T-helper 2 cell treated with Interferon-gamma antibody and Interleukin-4, amounts not matched to agents 100 ng/mL and 5 ng/mL, for 36 hours (primary cell): Measurements from ENCODE around the gene TRIM43. TPM values are rescaled to one million over a fixed set of nuclear protein-coding genes. Genes with fewer than 3 reads are reported as not detected.
"Not testable (repeated sequence)": the region's sequence is repeated elsewhere in the genome, so short reads cannot be mapped to it uniquely, and the experiment has no call there.

Experiments used
- intact Hi-C: fragments of 100-400 bp; cut with micrococcal nuclease; formaldehyde crosslinking; loops from one replicate; pipeline ENCODE4 v1.15.1; 2023
- total RNA-seq: library from RNA; stranded (reverse); gene quantifications from 2 replicates; pipeline ENCODE4 v1.2.3, GENCODE V29; 2022

Gene TRIM43
- 0.59 and 0.73 TPM in 2 replicates for total RNA-seq

- intact Hi-C loops = not testable (repeated sequence)
Observed at GRCh38 chr2:95591701-95592100, at the start of gene TRIM43. Gene TRIM43 (plus strand): TSS chr2:95592001. CDS start chr2:95594024, 2,023 bp downstream.

- intact Hi-C loops = no loop called here
Observed at GRCh38 chr2:95551055-95551568, 40.7 kb upstream of the TRIM43 start.

GRCh38 chr2:95552911-95553310 lies 38.9 kb upstream of the TRIM43 start:
- intact Hi-C loops = no loop called here

- intact Hi-C loops = loop anchor here (5.0 kb wide), 1 partner anchor 247 kb away; no protein-coding TSS in a partner anchor
Observed at GRCh38 chr2:95569170-95569569, 22.6 kb upstream of the TRIM43 start.

GRCh38 chr2:95573866-95574265 lies 17.9 kb upstream of the TRIM43 start:
- intact Hi-C loops = no loop called here

DNA sequence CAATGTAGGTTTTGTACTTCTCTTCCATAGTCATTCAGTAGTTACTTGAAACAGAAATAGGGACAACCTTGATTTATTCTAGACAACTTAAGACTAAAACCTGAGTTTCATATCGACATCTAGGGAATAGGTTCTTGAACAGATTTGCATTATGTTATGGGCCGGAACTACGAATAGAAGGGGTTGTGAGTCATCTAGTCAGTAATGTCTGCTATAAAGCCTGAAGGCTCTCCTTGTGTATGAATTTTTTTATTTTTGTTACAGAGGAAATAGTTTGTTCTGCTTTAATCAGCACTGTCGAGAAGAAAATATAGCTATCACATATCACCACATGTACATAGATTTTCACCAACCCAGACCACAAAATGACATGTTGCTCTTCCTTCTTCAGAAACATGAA lies 17.3 kb upstream of the TRIM43 start:
- intact Hi-C loops = no loop called here

DNA sequence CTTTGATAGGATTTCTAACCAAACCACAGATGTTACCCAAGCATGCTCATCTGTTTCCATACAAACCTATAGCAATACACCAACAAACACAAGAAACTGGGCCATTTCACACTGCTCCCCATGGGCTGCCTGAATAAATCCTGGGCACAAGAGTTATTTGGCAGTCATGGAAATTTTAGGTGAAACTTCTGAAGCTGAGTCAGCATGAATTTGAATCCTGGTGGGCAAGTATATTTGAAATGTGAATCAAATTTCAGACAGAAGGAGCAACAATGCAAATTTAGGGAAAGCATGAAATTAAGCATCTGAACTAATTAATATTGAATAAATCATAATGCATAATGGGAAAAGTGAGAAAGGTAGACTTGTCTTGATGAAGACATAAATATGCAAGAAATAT lies 15.9 kb upstream of the TRIM43 start:
- intact Hi-C loops = no loop called here

DNA sequence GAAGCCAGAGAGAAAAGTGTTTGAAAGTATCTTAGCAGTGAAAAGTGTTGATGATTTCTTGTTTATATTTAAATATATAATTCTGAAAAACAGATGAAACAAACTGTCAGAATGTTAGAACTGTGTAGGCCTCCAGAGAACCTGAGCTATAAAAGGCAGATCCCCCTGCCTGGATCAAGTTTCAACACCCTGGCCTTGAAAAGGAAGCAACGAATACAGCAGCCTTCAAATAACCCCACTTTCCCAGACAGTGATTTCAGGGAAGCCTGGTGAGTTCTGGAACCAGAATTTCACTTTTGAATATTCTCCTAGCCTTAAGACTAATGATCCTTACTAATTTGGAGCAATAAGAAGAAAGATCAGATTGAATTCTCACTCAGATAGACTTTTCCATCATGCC lies 13.3 kb upstream of the TRIM43 start:
- intact Hi-C loops = no loop called here

DNA sequence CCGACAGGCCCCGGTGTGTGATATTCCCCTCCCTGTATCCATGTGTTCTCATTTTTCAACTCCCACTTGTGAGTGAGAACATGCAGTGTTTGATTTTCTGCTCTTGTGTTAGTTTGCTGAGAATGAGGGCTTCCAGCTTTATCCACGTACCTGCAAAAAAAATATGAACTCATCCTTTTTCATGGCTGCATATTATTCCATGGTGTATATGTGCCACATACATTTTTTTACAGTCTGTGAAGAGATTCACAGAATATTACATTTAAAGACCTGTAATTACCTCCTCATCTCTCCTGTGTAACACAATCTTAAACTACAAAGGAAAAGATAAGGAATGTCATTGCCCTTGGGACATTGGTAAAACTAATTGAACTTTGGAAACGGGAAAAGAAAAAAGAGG lies 8.3 kb upstream of the TRIM43 start:
- intact Hi-C loops = not testable (repeated sequence)

DNA sequence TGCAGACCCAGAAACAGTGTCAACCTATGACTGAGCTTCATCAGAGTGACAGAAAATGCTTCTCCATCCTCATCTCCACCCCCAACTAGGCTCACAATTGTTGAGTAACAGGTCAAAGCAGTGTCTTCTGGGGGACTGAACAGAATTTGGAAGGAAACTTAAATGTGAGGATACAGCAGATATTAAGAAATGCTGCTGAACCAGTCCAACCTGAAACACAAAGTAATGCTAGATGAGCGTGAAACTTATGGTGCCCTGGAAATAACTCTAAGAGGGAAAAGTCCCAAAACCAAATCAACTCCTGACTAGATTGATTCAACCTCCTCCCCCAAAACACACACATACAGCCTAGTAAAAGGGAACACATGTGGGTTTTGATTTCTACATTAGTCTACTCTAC lies 7.5 kb upstream of the TRIM43 start:
- intact Hi-C loops = not testable (repeated sequence)

GRCh38 chr2:95589777-95590536 lies 1.8 kb upstream of the TRIM43 start:
- intact Hi-C loops = not testable (repeated sequence)

DNA sequence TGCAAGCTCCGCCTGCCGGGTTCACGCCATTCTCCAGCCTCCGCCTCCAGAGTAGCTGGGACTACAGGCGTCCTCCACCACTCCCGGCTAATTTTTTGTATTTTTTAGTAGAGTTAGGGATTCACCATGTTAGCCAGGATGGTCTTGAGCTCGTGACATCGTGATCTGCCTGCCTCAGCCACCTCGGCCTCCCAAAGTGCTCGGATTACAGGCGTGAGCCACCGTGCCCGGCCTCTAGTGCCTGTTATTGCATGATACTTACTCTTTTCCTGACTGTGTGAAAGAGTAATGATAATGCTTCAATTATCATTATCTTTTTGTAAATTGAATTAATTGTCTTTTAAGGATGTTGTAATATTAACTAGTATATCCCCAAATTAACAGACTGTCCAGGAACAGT lies 1.2 kb downstream of the TRIM43 start:
- intact Hi-C loops = not testable (repeated sequence)

DNA sequence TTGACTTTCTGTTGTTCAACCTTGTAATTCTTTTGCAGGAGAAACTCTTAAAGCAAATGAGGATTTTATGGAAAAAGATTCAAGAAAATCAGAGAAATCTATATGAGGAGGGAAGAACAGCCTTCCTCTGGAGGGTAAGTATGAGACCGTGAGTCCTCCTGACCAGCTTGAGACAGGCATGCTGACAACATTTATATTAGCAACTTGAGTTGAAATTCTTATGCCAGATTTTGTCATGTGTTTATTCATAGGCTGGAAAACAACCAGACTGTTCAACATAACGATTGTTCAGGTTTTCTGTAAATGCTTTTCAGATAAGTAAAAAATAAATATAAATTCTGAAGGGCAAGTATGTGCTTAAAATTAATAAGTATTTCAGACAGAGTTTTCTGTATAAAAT lies 3.2 kb downstream of the TRIM43 start:
- intact Hi-C loops = not testable (repeated sequence)

DNA sequence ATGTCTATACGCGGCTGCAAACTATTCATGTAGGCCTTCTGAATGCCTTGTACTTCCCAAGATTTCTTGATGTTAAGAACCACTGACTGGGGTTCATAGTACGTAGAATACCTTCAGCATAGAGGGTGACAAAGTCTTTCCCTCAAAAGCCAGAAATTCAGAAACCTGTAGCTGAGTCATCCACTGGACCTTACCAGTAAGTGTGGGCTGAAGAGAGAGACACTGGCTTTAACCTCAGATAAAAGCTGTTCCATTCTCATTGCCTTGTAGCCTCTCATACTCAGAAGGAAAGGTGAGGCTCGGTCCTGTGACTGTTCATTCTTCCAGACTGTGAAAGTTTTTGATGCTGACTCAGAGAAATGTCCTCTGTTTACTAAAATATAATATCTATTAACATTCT lies 9.5 kb downstream of the TRIM43 start:
- intact Hi-C loops = not testable (repeated sequence)

GRCh38 chr2:95602146-95602545 lies 10.3 kb downstream of the TRIM43 start:
- intact Hi-C loops = not testable (repeated sequence)

GRCh38 chr2:95608356-95608755 lies 16.6 kb downstream of the TRIM43 start:
- intact Hi-C loops = not testable (repeated sequence)

DNA sequence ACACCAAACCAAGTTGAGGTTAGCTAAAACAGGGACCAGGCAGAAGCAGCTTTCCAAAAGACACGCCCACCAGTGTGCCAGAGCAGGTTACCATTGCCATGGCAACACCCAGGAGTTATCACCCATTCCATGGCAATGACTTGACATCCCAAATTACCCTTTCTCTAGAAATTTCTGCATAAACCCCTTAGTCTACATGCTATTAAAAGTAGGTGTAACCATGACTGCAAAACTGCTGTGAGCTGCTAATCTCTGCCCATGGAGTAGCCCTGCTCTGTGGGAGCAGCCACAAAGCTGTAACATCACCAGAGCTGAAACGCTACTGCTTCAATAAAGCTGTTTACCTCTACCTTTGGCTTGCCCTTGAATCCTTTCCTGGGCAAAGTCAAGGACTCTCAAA lies 18.0 kb downstream of the TRIM43 start:
- intact Hi-C loops = not testable (repeated sequence)

GRCh38 chr2:95613048-95613447 lies 21.2 kb downstream of the TRIM43 start:
- intact Hi-C loops = not testable (repeated sequence)

DNA sequence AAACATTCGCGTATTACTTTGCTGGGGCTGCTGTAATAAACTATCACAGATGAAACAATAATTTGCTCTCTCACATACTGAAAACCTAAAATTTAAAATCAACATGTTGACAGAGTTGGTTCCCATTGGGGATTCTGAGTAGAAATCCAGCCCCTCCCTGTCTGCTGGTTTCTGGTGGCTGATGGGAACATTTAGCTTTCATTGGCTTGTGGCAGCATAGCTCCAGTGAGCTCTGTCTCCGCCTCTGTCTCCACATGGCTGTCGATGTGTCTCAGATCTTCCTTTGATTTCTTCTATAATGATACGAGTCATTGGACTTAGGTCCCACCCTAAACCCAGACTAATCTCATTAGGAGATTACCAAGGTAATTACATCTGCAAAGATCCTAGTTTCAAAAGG lies 30.9 kb downstream of the TRIM43 start:
- intact Hi-C loops = not testable (repeated sequence)

GRCh38 chr2:95630987-95631386 lies 39.2 kb downstream of the TRIM43 start:
- intact Hi-C loops = not testable (repeated sequence)

GRCh38 chr2:95633626-95634259 lies 41.9 kb downstream of the TRIM43 start:
- intact Hi-C loops = not testable (repeated sequence)

DNA sequence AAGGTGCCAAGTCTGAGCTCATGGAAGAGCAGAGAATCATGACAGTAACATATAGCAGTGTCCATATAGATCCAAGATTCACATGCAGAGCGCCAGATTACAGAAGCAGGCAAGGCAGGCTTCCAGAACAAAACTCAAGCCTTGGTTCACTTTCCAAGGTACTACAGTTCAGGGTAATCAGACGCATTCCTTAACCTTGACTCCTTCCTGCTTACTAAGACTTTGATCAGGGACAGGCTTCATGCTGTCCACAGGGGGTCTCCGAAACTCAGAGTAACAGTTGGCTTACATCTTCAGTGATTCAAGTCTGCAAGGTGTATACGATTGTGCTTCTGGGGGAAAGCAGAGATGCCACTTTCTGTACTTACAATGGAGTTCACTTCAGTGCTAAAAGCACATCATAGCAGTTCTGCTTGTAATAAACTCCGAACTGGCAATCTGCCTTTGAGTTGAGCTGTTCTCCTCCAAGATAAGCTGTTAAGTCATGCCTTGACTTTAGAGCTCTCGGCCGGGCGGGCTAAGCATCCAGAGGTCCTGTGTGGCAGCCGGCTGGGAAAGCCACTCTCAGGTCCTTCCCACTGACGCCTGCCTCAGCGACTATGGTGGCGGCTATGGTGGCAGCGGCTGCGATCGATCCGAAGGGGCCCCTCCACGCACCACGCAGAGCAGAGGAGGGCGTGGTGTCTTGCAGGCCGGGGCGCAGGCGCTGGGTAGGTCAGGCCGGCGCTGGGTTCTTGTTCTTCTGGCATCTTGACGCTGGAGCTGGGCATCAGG lies 48.9 kb downstream of the TRIM43 start:
- intact Hi-C loops = not testable (repeated sequence)
